HEK293T (cell line): Measurements from ENCODE around the gene SYF2.

Source experiments
- CTCF ChIA-PET: fragments of 350-600 bp; formaldehyde crosslinking; extraction: SDS; loops from one replicate; lab custom pipeline; 2021; ENCODE audit warnings: antibody characterized with exemption, inconsistent platforms; lab: Yijun Ruan, JAX
- POLR2A ChIA-PET: fragments of 350-600 bp; formaldehyde crosslinking; extraction: SDS; loops from one replicate; lab custom pipeline; 2020; ENCODE audit warnings: antibody characterized with exemption, inconsistent platforms; lab: Yijun Ruan, JAX
- DNase-seq: peaks from one replicate; pipeline ENCODE4 v3.0.0; 2012; ENCODE audit warnings: mixed read lengths; ENCODE audit errors: extremely low spot score
- ARNT ChIP-seq: fragments of 450-650 bp; IDR thresholded peaks from 2 replicates; pipeline ENCODE4 v1.6.1; 2017; ENCODE audit warnings: mild to moderate bottlenecking
- BHLHE40 ChIP-seq: fragments of 450-650 bp; IDR thresholded peaks from 2 replicates; pipeline ENCODE4 v1.6.1; 2016; ENCODE audit warnings: mild to moderate bottlenecking, moderate library complexity, borderline replicate concordance
- CTBP1 ChIP-seq: fragments of 450-650 bp; IDR thresholded peaks from 2 replicates; pipeline ENCODE4 v1.6.1; 2016; ENCODE audit warnings: borderline replicate concordance
- ELF4 ChIP-seq: fragments of 450-650 bp; IDR thresholded peaks from 2 replicates; pipeline ENCODE4 v1.6.1; 2017; ENCODE audit warnings: antibody characterized with exemption
- FOXA1 ChIP-seq: fragments of 450-650 bp; IDR thresholded peaks from 2 replicates; pipeline ENCODE4 v1.6.1; 2016; ENCODE audit warnings: mild to moderate bottlenecking
- FOXK2 ChIP-seq: fragments of 450-650 bp; IDR thresholded peaks from 2 replicates; pipeline ENCODE4 v1.6.1; 2016; ENCODE audit warnings: mild to moderate bottlenecking
- FOXM1 ChIP-seq: fragments of 450-650 bp; IDR thresholded peaks from 2 replicates; pipeline ENCODE4 v1.6.1; 2017; ENCODE audit warnings: mild to moderate bottlenecking, borderline replicate concordance
- HDGF ChIP-seq: fragments of 450-650 bp; IDR thresholded peaks from 2 replicates; pipeline ENCODE4 v1.6.1; 2017; ENCODE audit warnings: antibody characterized with exemption, borderline replicate concordance
- L3MBTL2 ChIP-seq: fragments of 450-650 bp; conservative IDR thresholded peaks from 2 replicates; pipeline ENCODE4 v1.6.1; 2016; ENCODE audit warnings: mild to moderate bottlenecking
- LEF1 ChIP-seq: fragments of 450-650 bp; IDR thresholded peaks from 2 replicates; pipeline ENCODE4 v1.6.1; 2017; ENCODE audit warnings: mild to moderate bottlenecking, borderline replicate concordance
- NFRKB ChIP-seq: fragments of 450-650 bp; IDR thresholded peaks from 2 replicates; pipeline ENCODE4 v1.6.1; 2016; ENCODE audit warnings: mild to moderate bottlenecking, moderate library complexity
- PKNOX1 ChIP-seq: fragments of 450-650 bp; IDR thresholded peaks from 2 replicates; pipeline ENCODE4 v1.6.1; 2016
- SP1 ChIP-seq: fragments of 450-650 bp; IDR thresholded peaks from 2 replicates; pipeline ENCODE4 v1.6.1; 2017
- SUZ12 ChIP-seq: fragments of 450-650 bp; IDR thresholded peaks from 2 replicates; pipeline ENCODE4 v1.6.1; 2016; ENCODE audit warnings: mild to moderate bottlenecking
- TARDBP ChIP-seq: fragments of 450-650 bp; IDR thresholded peaks from 2 replicates; pipeline ENCODE4 v1.6.1; 2016
- ZNF384 ChIP-seq: fragments of 450-650 bp; IDR thresholded peaks from 2 replicates; pipeline ENCODE4 v1.6.1; 2016

SYF2 gene

GRCh38 chr1:25187077-25187476 lies 45.2 kb downstream of the SYF2 start:
- no peak for DNase-seq
- no peak for TF ChIP-seq NFRKB
- TF ChIP-seq TARDBP: no peak
- TF ChIP-seq ZNF384: no peak
- TF ChIP-seq ARNT: no peak
- TF ChIP-seq FOXM1: no peak
- no peak for TF ChIP-seq SUZ12
- no peak for TF ChIP-seq FOXA1
- TF ChIP-seq PKNOX1: no peak
- no peak for TF ChIP-seq BHLHE40
- no peak for TF ChIP-seq HDGF
- no peak for TF ChIP-seq FOXK2
- no peak for TF ChIP-seq SP1
- no peak for TF ChIP-seq ELF4
- CTCF ChIA-PET: no interaction called here
- POLR2A ChIA-PET: no interaction called here

DNA sequence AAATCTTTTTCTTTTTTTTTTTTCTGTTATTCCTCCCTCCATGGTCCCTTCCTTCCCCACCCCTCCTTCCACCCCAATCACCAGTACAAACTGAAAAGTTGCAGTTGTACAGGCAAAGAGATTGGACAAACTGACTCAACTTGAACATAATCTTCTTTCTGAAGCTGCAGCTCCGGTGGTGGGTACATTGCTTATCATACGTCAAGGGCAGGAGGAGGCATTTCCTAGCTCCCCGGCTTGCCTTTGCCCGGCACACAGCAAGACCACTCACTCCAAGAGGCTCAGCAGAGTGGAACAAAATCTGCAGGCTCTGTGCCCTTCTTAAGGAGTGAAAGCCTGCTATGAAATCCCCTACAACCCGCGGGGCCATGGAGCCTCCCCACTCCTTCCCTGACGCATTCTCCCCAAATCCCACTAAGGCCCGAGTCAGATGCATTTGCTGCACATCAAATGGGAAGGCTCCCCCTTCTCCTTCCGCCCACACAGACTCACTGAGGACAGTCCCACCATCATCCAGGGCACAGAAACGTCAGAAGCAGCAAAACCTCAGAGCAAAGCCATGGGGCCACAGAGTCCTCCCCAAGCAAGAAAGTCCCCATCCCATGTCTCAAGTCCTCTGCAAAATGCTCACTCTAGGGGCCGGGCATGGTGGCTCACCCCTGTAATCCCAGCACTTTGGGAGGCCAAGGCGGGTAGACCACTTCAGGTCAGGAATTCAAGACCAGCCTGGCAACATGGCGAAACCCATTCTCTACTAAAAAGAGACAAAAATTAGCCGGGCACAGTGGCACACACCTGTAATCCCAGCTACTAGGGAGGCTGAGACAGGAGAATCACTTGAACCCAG lies 45.9 kb downstream of the SYF2 start:
- TF ChIP-seq LEF1 (no peak), NFRKB (no peak), HDGF (no peak), SP1 (no peak), PKNOX1 (no peak), FOXM1 (no peak), SUZ12 (no peak), ARNT (no peak), L3MBTL2 (no peak), BHLHE40 (no peak), ZNF384 (no peak), TARDBP (no peak), CTBP1 (no peak)
- DNase-seq: no peak
- POLR2A ChIA-PET: no interaction called here
- CTCF ChIA-PET: no interaction called here

DNA sequence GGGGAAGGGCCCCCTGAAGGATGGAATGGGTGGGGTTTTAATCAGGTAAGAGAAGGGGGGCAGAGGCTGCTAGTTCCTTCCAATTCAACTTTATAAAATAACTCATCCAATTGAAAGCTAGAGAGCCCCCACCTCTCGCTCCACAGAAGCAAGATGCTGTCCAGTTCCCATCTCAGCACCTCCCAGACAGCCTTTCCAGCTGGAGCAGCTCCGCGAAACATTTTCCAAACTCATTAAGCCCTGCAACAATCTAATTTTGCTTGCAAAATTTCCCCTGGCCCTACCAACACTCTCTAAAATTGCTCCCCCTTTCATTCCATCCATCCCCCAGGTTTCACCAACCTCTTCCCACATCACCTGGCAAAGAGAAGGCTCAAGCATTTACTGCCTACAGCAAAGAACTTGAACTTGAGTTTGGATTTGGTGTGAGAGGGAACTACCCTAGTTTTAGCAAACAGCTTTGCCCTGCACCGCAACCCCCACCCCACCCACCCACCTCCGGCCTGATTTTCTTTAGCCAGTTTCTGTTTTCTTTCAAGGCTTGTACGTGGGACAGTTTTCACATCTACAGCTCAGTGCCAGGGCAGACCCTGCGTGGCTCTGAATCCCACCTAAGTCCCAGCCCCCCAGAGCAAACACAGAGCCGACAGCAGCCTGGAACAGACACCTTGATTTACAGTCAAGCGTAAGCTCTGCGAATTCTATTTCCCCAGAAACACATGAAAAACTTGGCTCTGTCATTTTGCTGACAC lies 46.7 kb downstream of the SYF2 start:
- TF ChIP-seq ELF4: no peak
- no peak for TF ChIP-seq PKNOX1
- TF ChIP-seq ARNT: no peak
- TF ChIP-seq FOXM1: no peak
- no peak for TF ChIP-seq HDGF
- TF ChIP-seq CTBP1: no peak
- TF ChIP-seq LEF1: no peak
- DNase-seq: no peak
- ChIA-PET POLR2A (no interaction called here), CTCF (no interaction called here)

GRCh38 chr1:25184001-25184762 lies 48.1 kb downstream of the SYF2 start:
- DNase-seq: no peak
- CTCF ChIA-PET: no interaction called here
- no peak for TF ChIP-seq PKNOX1
- TF ChIP-seq SP1: no peak
- no peak for TF ChIP-seq NFRKB
- TF ChIP-seq FOXA1: no peak
- TF ChIP-seq BHLHE40: no peak
- TF ChIP-seq ELF4: no peak
- POLR2A ChIA-PET: no interaction called here

DNA sequence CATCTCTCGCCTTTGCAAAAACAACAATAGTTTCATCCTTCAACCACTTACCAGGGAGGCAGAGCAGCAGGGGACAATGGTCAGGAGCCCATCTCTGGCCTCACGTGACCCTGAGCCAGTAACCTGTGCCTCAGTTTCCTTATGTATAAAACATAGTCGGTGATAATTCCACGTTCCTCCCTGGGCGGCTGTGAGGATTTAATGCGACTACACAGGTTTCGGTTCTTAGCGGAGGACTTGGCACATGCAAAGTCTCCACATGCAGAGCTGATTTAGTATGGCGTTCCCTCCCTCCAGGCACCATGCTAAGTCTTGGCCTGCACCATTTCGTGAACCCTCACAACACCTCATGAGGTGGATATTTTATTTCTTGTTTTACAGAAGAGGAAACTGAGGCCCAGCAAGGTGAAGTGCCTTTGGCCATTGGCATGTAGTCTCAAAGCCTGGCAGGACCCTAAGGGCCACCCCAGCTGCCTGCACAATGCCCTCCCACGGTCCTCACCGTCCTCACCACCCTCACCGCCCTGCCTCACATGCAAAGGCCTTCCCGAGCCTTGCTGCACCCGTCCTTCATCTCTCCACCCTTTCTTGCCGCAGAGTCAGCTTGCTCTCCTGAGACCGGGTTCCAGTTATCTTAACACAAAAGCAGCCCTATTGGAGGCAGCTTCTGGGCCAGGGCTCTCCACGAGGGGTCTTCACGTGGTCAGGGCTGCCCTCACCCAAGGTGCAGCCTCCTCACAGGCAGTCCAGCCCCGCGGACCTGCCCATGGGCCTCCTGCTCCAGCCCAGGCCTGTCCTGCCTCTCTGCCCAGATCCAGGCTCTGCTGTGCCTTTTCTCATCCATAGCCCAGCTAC lies 48.9 kb downstream of the SYF2 start:
- ChIA-PET POLR2A (no interaction called here), CTCF (no interaction called here)
- TF ChIP-seq HDGF (no peak), FOXA1 (no peak), TARDBP (no peak), PKNOX1 (no peak), ELF4 (no peak), L3MBTL2 (no peak), LEF1 (no peak), ZNF384 (no peak), SP1 (no peak)
- no peak for DNase-seq
